HL-60/S4 (cell line): ENCODE data around the gene SEZ6L2.
"Not testable (repeated sequence)": the region's sequence is repeated elsewhere in the genome, so short reads cannot be mapped to it uniquely, and the experiment has no call there.

Experiments
- in situ Hi-C: fragments of 300-500 bp; cut with MboI; formaldehyde crosslinking; loops from 2 replicates; pipeline ENCODE4 v1.14.3; 2022; ENCODE audit warnings: low sequenced_read_pairs

Gene SEZ6L2

GRCh38 chr16:29899516-29900101, at the start of gene SEZ6L2:
SEZ6L2 (minus strand) TSS chr16:29899550; CDS start chr16:29899019, 531 bp downstream.
- in situ Hi-C loops = no loop called here

- in situ Hi-C loops = no loop called here
These were observed 48.5 kb upstream of the SEZ6L2 start for GRCh38 chr16:29947897-29948296.

GRCh38 chr16:29943846-29944799, 44.8 kb upstream of the SEZ6L2 start:
- in situ Hi-C loops = no loop called here

GRCh38 chr16:29940656-29941055, 41.3 kb upstream of the SEZ6L2 start:
- in situ Hi-C loops = no loop called here

GRCh38 chr16:29931750-29932149, 32.4 kb upstream of the SEZ6L2 start:
- in situ Hi-C loops = not testable (repeated sequence)

- in situ Hi-C loops = no loop called here
These were observed 27.9 kb upstream of the SEZ6L2 start for GRCh38 chr16:29927070-29927905.

- in situ Hi-C loops = no loop called here
These were observed 27.3 kb upstream of the SEZ6L2 start for GRCh38 chr16:29926711-29927052.

GRCh38 chr16:29925781-29926710, 26.7 kb upstream of the SEZ6L2 start, which contains the start of gene KCTD13:
KCTD13 (minus strand) TSS chr16:29926226; CDS start chr16:29926033, 193 bp downstream.
- in situ Hi-C loops = no loop called here

GRCh38 chr16:29925105-29925756, 25.9 kb upstream of the SEZ6L2 start:
- in situ Hi-C loops = no loop called here

- in situ Hi-C loops = no loop called here
These were observed 23.7 kb upstream of the SEZ6L2 start for GRCh38 chr16:29922986-29923501.

GRCh38 chr16:29922326-29922725, 23.0 kb upstream of the SEZ6L2 start:
- in situ Hi-C loops = no loop called here

GRCh38 chr16:29921034-29921385, 21.7 kb upstream of the SEZ6L2 start:
- in situ Hi-C loops = no loop called here

GRCh38 chr16:29920288-29921033, 21.1 kb upstream of the SEZ6L2 start:
- in situ Hi-C loops = no loop called here

- in situ Hi-C loops = no loop called here
These were observed 17.6 kb upstream of the SEZ6L2 start for GRCh38 chr16:29916979-29917378.

GRCh38 chr16:29915590-29916247, 16.4 kb upstream of the SEZ6L2 start:
- in situ Hi-C loops = no loop called here

GRCh38 chr16:29913514-29913913, 14.2 kb upstream of the SEZ6L2 start:
- in situ Hi-C loops = no loop called here

- in situ Hi-C loops = no loop called here
These were observed 12.7 kb upstream of the SEZ6L2 start for GRCh38 chr16:29912087-29912486.

GRCh38 chr16:29911676-29912010, 12.3 kb upstream of the SEZ6L2 start:
- in situ Hi-C loops = no loop called here
